ENCODE measurements around the gene NUP214.
"Not testable (repeated sequence)": the region's sequence is repeated elsewhere in the genome, so short reads cannot be mapped to it uniquely, and the experiment has no call there.

Gene NUP214

DNA sequence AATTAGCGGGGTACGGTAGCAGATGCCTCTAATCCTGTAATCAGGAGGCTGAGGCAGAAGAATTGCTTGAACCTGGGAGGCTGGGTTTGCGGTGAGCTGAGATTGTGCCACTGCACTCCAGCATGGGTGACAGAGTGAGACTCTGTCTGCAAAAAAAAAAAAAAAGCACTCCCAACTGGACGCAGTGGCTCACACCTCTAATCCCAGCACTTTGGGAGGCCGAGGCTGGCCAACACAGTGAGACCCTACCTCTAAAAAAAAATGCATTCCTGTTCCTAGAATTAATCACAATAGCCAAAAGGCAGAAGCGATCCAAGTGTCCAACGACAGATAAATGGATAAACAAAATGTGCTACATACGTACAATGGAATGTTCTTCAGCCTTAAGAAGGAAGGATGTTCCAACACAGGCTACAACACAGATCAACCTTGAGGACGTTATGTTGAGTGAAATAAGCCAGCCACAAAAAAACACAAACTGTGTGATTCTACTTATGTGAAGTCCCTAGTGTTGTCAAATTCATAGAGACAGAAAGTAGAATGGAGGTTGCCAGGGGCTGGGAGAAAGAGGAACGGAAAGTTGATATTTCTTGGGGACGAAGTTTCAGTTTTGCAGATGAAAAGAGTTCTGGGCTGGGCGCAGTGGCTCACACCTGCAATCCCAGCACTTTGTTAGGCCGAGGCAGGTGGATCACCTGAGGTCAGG lies 137.1 kb downstream of the NUP214 start:
- DNase-seq = no peak

GRCh38 chr9:131263033-131263343 lies 137.6 kb downstream of the NUP214 start:
- not testable (repeated sequence) for DNase-seq

GRCh38 chr9:131263701-131264100 lies 138.3 kb downstream of the NUP214 start:
- no peak for DNase-seq

GRCh38 chr9:131264231-131264630 lies 138.8 kb downstream of the NUP214 start:
- DNase-seq = no peak

GRCh38 chr9:131266266-131267229 lies 141.2 kb downstream of the NUP214 start:
- no peak for DNase-seq

DNA sequence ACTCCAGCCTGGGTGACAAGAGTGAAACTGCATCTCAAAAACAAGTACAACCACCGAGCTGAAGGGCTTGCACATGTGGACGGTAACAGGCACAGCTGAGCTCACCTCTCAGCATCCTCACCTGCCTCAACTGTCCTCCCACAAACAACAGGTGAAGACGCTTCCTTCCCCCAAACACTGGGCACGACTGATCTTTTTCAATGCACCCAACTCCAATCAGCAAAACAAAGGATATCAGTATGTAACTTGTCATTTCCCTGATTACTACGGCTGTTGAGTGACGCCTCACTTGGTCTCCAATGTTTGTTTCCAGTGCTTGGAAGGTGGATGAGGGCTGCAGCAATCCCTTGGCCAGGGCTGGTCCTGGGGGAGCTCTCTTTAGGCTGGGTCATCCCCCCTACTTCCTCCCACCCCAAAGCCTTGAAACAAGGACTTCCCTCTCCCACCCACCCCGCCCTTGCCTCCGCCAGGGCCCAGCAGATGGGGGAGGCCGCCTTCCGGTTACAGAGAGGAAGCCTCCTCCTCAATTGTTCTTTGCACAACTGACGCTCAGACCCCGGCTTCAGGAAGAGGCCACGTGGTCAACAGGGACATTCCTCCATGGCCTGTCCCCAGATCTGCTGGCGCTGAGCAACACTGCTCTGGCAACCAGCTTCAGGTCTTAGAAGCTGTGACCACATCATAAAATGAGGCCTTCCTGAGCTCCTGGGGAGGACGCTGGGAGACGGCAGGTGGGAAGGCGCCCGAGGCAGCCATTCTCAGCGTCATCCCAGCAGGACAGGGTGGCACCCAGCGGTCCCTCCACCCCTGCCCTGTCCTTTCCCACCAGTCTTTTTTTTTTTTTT lies 145.0 kb downstream of the NUP214 start:
- DNase-seq = no peak

- not testable (repeated sequence) for DNase-seq
Observed at GRCh38 chr9:131271016-131271273, 145.6 kb downstream of the NUP214 start.

GRCh38 chr9:131271506-131271931 lies 146.1 kb downstream of the NUP214 start:
- DNase-seq = no peak

DNA sequence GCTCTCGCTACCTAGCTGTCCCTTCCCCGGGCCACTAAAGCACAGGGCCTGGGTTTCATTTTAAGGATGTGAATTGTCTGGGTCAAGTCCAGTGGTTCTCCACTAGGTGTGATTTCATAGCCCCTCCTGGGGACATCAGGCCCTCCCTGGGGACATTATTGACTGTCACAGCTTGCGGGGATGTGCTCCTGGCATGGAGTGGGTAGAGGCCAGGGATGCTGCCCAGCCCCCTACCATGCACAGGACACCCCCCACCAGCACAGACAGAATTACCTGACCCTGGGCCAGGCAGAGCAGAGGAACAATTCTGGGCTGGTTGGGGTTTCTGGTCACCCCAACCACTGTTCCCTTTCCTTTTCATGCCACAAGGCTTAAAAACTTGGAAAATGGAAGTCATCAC lies 146.8 kb downstream of the NUP214 start:
- DNase-seq = no peak

DNA sequence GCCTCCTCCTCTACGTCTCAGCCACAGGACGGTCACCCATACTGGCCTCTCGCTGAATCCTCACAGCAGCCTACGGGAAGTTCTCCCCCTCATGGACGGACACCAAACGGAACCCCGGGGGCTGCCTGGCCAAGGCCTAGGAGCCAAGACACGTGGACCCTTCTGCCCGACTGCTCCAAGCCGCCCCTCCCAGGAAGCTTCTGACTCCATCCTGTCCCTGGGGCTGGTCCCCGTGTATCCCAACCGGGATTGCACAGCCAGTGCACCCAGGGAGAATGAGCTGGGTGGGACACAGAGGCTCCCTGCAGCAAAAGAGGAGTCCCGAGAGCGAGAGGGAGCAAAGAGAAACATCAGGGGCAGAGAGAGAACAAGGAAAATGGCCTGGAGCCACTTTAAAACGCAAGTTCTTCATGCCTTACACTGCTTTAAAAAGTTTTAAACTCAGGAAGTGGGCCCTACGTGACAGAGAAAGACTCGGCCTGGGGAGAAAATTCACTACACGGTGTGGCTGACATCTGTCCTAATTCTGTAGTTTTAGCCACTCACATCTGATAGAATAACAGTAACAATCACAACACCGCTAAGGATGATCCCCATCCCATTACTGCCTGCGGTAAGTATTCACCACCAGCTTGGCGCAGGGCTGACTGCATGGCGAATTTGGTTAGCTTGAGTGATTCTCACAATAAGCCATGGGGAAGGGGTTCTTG lies 147.9 kb downstream of the NUP214 start:
- DNase-seq = no peak

GRCh38 chr9:131273856-131274673 lies 148.7 kb downstream of the NUP214 start:
- DNase-seq = no peak

GRCh38 chr9:131274674-131275331 lies 149.4 kb downstream of the NUP214 start:
- no peak for DNase-seq

DNA sequence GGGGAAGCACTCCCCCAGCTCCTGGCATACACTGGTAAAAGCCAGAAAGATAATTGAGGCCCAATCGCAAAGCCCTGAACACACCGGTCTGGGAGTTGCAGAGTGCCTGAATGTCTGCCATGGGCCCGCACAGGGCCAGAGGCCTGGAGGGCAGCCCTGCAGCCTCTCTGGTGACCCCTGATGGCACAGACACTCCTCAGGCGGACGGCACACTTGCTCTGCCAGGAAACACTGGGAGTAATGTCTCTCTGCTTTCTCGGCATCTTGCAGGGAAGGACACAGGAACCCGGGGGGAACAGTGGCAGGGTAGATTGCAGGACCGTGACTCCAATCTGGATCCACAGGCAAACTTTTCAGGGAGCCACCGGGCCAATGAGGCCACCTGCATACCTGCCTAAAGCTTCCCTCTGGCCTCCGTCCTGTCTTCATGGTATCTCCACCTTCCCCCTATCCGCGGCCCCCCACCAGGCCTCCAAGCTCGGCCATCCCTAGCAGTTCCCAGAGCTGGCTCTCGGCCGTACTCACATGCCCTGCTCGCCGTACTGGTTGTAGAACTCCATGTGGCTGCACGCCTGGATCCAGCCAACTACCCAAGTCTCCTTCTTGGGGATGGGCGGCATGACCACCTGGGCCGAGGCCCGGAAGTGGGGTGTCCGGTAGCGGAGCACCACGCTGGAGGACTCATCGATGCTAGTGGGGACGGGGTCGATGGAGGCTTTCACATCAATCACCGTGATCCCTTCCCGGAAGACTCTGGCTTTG lies 150.1 kb downstream of the NUP214 start:
- DNase-seq = no peak

GRCh38 chr9:131276094-131276888 lies 150.9 kb downstream of the NUP214 start, which contains the start of gene FAM78A:
TSS of gene FAM78A (minus strand) at chr9:131276510. CDS start at chr9:131276179, 331 bp downstream.
- DNase-seq = no peak

DNA sequence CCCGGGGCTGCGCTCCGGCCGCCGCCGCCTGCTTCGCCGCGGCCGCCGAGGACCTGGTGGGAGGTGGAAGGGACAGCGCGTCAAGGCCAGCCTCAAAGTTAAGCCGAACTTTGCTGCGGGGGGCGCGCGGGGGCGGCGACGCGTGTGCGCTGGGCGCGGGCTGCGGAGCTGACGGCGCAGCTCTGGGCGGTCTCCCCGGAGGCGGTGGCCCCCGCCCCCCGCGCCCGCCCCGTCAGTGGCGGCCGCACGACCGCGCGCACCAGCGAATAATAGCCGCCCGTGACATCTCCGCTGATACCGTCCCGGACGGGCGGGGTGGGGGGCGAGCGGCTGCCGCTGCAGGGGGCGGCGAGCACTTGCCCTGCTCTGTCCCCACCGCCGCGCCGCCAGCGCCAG lies 151.5 kb downstream of the NUP214 start:
- DNase-seq = no peak

GRCh38 chr9:131277287-131277909 lies 152.0 kb downstream of the NUP214 start:
- DNase-seq = no peak

DNA sequence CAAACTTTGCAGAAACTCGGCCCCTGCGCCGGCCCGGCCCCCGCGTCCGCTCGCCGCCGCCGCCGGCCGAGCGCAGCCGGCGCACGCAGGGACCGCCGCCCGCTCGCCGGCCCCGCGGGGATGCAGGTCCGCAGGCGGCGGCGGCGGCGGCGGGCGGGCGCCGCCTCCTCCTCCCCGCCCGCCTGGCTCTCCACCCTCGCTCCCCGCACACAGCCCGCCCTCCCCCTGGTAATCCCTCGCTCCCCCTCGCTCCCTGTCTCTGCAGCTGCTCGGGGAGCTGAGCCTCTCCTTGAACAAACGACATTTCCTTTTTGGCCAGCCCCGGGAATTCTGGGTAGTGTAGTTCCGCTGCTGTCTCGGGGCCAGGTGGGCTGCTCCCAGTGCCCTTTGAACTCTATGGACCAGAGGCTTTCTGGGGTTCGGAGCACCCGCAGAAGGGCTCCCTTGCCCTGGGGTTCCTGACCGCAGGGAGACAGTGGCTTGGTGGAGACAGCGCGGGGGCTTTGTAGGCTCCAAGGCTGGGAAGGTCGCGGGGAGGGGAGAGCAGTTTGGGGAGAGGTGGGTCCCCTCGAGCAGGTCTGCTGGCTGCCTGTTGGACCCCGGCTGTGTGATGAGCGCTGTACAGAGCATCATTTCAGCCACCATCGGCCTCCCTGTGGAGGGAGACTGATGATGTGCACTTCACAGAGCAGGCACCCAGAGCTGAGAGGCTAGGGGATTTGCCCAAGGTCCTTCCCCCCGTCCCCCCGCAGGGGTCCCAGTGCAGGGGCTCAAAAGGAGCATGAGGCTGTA lies 152.7 kb downstream of the NUP214 start:
- peak; percentile 72 for DNase-seq

- no peak for DNase-seq
Observed at GRCh38 chr9:131278702-131279111, 153.3 kb downstream of the NUP214 start.

All from amniotic stem cell (primary cell).